Cardiac septum (tissue), 1 donor: Measurements from ENCODE around the gene BRINP3. TPM values are rescaled to one million over a fixed set of nuclear protein-coding genes. Genes with fewer than 3 reads are reported as not detected.
"Not testable (repeated sequence)": the region's sequence is repeated elsewhere in the genome, so short reads cannot be mapped to it uniquely, and the experiment has no call there.

ENCODE experiments used
- DNase-seq: peaks from one replicate; pipeline ENCODE4 v3.0.0-alpha.2; 2020; ENCODE audit warnings: low spot score
- intact Hi-C: fragments of 100-400 bp; cut with DNase I; formaldehyde crosslinking; loops from one replicate; pipeline ENCODE4 v1.14.0; 2022
- long read RNA-seq: library from polyadenylated mRNA; unstranded; transcript quantifications from one replicate; pipeline ENCODE4 v2.0.0, GENCODE V29; 2021
- total RNA-seq: library from RNA; stranded (reverse); fragmentation: NEBNext Ultra II Directional; extraction: Animal tissue kit (Norgen Biotek cat#: 25700); gene quantifications from one replicate; pipeline ENCODE4 v1.2.1, GENCODE V29; 2021
- donor health status: DM: no; HTN: no; CAD: no.

BRINP3 gene
- not detected for total RNA-seq
- long read RNA-seq = 0 reads

DNA sequence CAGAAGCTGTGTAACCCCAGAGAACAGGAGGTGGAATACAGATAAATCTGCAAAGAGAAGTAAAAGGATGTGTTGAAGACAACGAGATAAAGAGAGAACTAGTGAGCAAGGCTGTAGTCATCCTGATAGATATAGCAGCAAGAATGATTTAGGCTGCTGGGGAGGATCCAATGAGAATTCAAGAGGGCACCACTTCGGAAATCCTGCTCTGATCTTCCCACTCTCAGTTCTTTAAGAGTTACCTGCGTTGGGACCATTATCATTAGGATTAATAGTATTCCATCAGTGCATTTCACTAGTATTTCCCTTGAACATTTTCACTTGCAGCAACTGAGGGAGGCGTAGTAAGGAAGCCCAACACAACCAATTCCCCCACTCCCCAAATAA lies at the start of gene BRINP3:
Gene BRINP3 (minus strand): TSS at position 103 of the 387 bp plus-strand sequence.
- no peak for DNase-seq
- intact Hi-C loops = no loop called here

DNA sequence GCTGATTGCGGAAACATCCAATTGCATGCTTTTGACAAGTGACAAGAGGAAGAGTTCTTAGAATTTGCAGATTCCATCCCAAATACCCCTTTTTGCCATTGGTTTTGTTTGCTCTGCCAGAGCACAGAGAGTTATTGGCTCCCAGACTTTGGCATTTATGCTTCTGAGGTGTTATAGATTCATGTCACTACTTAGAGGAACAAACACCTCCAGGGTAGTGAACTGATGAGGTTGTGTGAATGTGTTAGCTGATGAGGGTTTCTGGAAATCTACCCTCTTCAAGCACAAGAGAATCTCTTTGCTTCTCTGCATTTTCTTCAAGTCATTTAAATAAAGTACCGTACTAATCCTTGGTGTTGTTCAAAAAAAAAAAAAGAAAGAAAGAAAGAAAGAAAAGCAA lies 33.9 kb upstream of the BRINP3 start:
- no peak for DNase-seq
- intact Hi-C loops = no loop called here

DNA sequence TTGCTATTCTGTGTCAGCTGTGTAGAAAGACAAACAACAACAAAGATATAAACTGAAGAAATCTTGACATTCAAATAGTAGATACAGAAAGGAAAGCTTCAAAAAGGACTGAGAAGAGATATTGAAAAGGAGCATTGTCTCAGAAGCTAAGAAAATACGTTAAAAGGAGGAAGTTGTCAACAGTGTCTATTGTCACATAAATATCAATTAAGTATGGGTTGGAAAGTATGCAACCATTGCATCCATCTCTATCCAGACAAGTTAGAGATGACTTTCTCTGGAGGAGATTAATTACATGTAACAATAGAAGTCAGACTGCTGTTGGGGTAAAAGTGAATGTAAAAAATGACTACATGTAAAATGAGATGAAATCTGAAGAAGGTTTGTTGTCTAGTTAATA lies 29.7 kb upstream of the BRINP3 start:
- intact Hi-C loops = no loop called here

DNA sequence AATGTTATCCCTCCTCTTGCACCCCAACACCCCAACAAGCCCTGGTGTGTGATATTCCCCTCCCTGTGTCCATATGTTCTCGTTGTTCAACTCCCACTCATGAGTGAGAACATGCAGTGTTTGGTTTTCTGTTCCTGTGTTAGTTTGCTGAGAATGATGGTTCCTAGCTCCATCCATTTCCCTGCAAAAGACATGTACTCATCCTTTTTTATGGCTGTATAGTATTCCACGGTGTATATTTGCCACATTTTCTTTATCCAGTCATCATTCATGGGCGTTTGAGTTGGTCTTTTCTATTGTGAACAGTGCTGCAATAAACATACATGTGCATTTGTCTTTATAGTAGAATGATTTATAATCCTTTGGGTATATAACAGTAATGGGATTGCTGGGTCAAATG lies 26.9 kb upstream of the BRINP3 start:
- DNase-seq = not testable (repeated sequence)
- intact Hi-C loops = loop anchor here (5.0 kb wide), 1 partner anchor 68 kb away; no protein-coding TSS in a partner anchor

More for the DNA sequence above, 29.7 kb upstream of the BRINP3 start:
- no peak for DNase-seq

DNA sequence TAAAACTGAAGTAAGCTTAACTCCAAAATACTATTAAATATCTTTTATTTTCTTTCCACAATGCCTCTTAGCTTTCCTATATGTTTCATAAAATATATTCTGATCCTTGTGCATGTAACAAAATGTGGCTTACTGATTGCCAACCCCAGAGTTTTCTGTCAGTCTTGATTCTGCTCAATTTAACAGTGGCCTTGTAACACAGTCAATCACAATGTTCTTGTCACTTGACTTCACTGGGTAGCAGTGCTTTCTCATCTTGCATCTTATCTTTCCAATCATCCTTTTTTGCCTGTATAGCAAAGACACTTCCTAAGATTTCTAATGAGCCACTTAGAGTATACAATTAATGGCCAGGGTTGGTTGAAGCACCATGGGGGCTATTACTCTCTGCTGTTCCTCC lies 19.9 kb upstream of the BRINP3 start:
- no peak for DNase-seq
- intact Hi-C loops = no loop called here

DNA sequence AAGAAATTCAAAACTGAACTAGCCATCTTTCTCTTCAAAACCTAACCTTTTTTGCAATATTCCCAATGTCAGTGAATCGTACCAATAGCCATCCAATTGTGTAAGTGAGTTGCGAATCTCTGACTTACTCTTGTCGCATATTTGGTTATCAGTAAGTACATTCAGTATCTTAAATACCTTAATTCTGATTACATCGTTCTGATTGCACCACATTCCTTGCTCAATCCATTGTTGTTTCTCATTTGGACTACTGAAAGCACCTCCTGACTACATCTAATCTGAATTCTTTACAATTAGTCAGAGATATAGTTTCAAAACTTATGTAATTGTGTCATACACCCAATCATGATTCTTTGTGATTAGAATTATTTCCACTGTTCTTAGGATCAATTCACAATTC lies 16.8 kb upstream of the BRINP3 start:
- intact Hi-C loops = no loop called here

DNA sequence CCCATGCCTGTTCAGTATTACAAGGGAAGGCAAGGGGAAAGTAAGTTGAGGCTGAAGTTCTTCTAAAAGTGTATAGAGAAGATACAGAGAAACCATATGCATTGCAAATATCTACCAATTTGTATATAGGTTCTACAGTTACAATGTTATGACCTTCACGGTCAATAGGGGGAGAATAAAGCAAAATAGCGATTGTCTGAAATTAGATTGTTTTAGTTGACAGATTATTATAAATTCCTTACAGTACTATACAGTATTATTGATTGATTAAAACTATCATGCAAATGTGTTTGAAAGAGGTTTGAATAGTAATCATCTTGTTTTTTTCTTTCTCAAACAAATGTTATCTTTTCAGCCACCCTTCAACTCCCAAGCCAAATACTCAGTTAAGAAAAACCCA lies 13.7 kb upstream of the BRINP3 start:
- DNase-seq = no peak
- intact Hi-C loops = no loop called here

More for the DNA sequence above, 16.8 kb upstream of the BRINP3 start:
- DNase-seq = no peak

DNA sequence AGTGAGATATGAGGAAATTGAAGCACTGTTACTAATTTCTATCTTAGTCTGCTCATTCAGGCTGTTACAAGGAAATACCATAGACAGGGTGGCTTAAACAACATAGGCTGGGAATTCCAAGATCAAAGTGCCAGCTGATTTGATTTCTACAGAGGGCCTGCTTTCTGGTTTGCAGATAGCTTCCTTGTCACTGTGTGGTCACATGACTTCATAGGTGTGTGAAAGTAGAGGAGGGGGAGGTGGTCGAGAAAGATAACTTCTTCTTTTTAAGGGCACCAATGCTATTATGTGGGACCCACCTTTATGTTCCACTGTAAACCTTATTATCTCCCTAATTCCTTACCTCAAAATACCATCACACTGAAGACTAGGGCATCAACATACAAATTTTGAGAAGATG lies 6.4 kb upstream of the BRINP3 start:
- intact Hi-C loops = no loop called here
- DNase-seq = no peak

DNA sequence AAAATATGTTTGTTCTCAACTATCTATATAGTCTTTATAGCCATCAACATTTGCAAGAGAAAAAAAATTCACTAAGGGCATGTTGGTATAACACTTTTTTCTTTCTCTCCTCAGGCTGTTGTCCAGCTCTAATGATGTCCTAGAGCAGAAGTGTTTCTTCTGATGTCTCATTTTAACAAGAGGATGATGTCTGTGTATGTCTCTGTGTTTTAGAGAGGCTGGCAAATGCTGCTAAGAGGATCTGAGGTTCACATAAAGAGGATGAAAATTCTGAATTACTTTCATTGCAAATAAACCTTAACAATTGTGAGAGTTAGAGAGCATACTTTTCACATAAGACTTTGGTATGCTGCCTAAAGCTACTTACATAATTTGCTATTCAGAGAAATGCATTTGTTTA lies 2.6 kb upstream of the BRINP3 start:
- no peak for DNase-seq
- intact Hi-C loops = no loop called here

DNA sequence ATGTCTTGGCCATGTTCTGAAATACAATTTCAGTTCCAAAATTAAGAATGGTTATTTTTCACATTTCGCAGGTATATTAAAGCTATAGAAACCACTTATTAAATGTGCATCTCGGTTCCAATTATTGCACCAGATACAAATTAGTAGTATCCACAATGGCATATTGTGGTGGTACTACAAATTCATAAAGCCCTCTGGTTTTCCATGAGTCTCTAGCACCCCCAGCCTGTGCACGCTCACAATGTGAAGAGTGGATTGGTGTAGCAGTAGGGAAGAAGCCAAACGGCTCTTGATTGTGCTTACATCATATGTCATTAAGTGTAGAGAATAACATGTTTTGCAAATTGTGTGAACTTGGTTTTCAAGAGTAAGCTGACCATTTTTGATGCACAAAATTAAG lies 1.9 kb upstream of the BRINP3 start:
- DNase-seq = no peak
- intact Hi-C loops = no loop called here

DNA sequence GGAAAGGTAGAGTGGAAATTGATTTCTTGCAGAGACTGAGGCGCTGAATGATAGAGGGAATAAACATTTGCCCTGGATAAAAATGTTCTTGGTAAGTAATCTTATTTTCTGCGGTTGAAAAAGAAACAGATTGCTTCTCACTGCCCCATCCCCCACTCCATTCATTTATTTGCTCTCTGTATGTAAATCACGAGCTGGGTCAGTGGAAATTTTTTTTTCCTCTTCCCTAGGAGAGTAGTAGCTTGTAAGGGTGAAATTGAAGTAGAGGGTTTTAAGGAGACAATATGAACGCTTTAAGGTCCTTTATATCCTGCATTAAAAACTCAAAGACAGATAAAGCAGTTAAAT lies 1.4 kb upstream of the BRINP3 start:
- DNase-seq = no peak
- intact Hi-C loops = no loop called here

DNA sequence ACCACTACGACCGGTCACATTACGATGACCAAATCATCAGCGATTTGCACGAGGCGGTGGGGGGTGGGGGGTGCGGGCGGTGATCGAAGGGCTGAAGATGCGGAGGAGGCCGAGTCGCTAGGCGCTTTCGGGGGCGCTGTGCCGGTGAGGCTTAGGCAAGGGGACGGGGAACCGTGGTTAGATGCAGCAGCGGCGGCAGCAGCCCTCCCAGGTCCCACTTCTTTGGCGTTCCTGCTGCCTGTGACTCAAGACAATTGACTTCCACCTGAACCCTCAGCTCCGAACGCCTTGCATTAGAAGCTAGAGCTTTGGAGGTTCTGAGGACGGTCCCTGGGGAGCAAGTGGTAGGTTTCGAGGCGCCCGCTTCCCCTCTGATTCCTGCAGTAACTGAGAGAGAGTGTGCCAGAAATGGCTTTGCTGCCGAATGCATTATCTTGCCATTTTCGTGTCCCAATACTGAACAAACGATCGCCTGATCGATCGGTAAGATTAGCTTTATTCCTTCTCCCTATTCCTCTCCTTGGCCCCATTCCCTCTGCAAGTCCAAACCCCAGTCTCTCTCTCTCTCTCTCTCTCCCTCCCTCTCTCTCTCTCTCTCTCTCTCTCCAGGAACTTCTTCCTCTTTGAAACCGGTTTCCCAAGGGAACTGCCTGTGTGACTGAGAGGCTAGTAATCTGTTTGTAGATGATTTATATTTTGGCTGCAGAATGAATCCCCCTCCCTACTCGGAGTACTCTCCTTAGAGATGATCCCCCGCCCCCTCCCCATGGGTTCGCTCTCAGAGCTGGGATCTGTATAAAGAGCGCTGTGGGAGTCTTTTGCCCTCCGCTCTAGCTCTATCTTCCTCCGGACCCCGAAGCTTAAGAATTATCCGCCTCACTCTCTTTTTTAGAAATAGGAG lies 735 bp upstream of the BRINP3 start:
- intact Hi-C loops = no loop called here
- DNase-seq = no peak

DNA sequence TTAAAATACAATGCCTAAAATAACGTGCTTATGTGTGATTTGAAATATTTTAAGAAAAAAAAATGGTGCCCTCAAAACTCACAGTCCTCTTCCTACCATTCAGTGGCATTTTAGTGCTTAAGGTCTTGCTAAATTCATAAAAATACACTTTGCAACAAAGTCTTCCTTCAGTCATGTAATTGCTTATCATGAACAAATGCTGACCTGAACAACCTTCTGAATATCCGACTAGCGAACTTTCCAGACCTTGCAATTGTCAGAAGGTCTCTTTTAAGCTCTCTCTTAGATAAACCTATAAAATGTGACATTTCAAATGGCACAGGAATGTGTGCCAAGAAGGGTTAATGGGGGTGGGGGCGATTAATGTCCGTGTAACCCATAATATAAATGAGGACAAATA lies 858 bp downstream of the BRINP3 start:
- no peak for DNase-seq
- intact Hi-C loops = no loop called here

DNA sequence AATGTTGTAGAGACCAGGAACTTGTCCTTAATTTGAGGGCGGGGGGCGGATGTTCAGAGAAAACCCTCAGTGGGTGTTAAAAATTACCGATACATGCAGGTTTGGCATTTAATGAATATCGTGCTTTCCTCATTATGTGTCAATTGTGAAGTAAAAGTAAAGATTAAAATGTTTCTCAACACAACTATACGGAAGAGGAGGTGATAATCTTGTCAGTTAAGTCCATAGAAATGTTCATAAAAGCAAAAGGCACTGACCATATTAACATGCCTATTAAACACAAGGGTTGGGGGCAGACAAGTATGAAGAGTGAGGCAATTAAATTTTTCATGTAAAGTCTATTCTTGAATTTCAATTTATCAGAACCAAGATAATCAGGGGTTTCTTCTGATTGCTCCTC lies 1.3 kb downstream of the BRINP3 start:
- DNase-seq = no peak
- intact Hi-C loops = no loop called here

DNA sequence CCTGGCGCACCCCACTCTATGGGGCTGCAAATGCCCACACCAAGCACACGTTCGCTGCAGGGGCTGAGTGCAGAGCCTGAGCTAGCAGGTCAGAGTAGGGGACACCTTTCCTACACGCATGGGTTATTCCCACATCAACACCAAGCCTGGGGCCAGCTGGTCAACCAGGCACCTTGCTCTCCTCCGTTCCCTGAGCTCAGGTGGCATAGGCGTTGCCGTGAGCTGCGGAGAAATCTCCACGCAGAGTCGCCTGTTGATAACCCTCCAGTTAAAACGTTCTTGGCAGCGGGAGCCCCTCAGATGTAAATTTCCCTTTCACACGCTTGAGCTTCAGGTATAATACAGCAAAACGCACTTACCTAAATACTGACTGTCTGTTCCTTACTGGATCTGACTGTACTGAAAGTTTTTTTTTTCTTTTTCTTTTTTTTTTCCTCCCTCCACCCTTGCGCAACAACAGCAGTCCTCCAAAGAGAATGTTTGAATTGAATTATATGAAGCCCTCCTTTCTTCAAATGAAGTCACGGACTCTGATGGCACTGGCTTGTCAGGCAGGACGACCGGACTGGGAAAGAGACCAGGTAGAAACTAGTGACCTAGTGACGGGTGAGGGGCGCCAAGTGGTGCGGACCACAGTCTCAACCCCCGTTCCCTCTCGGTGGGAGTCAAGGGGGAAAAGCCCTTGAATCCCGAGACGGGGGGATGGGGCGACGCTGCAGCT lies 2.1 kb downstream of the BRINP3 start:
- intact Hi-C loops = no loop called here
- DNase-seq = no peak

DNA sequence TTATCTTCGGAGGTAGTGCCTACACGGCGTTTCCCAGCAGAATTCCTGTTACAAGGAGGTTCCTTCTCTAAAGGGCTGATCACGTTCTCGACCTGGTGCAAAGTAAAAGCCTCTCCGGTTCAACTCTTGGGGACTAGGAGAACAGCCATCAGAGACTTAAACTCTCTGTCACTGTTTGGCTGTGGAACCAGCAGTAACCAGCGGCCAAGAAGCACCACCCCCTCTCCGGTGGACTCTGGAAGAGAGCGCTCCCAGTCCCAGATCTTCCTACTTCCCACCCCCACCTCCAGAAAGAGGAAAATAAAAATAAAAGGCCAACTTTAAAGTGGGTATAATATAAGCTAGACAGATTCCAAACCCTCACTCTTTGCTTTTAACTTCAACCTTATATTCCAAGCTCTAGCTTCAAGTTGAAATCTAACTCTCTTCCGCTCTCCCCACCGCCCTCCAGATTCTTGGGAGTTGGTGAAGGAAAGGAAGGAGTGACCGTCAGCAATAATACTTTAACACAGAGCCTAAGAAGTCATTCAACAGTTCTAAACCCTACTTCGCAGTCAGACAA lies 2.9 kb downstream of the BRINP3 start:
- no peak for DNase-seq
- intact Hi-C loops = no loop called here

DNA sequence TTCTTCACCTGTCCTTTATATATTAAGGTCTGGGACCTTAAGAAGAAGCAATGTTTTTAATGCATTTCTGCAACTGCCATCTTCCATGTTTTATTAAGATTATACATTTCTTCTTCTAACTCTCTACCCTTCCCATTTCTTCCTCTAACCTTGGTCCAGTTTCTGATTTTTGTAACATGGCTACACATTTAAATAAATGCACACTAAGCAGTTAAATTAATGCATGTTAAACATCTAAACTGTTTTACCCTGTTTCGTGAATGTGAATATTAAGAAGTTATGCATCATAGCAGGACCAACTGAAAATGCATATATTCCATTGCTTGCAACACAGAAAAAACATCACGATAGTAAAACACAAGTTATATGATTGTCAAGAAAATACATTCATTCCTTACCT lies 3.7 kb downstream of the BRINP3 start:
- intact Hi-C loops = no loop called here

DNA sequence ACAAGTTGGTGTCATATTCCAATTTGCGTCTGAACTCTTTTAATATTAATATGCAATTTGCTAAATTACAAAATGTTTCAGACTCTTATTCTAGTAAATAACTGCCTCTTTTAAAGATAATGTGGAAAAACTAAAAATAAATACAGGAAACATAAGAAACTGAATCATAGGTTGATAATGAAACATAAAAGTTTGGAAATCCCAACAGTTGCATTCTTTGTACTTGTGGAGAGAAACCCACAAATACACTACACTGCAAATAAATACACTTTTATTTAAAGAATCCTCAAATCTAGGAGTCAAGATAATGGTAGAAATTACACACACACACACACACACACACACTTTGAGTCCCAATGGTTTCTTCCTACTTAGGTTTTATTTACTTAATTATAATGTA lies 5.2 kb downstream of the BRINP3 start:
- intact Hi-C loops = no loop called here
- DNase-seq = no peak

More for the DNA sequence above, 3.7 kb downstream of the BRINP3 start:
- no peak for DNase-seq

DNA sequence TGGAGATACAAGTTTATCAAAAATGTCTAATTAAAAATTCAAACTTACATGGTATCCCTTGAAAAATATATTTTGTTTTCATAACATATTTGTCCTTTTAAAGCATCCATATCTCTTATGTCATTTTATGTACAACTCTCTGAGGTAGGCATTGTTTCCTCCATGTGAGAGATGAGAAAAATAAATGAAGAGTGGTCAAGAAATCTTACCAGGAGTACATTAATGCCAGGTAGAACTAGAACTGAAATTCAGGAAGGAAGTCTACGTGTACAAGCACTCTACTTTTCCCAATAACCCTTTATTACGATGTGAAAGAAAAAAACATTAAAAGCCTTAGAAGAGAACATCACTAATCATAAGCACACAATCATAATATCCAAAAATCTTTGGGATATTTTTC lies 5.6 kb downstream of the BRINP3 start:
- no peak for DNase-seq
- intact Hi-C loops = no loop called here

DNA sequence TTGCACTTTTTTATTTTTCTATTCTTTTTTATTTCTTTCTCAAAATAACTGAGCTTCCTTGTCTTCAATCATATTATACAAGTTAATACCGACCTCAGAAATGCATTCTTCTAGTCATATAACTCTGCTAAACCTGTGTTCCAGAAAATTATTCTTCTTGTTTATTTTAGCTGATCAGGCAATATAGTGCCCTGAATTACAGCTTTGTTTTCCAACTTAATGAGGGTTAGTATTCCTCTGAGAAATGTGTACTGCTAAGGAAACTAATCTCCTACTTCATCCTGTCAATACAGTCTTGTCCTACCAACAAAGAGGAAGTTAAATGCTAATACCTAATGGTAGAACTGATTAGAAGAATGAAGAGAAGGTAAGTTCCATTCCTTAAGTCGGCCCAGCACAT lies 13.0 kb downstream of the BRINP3 start:
- DNase-seq = no peak
- intact Hi-C loops = no loop called here

DNA sequence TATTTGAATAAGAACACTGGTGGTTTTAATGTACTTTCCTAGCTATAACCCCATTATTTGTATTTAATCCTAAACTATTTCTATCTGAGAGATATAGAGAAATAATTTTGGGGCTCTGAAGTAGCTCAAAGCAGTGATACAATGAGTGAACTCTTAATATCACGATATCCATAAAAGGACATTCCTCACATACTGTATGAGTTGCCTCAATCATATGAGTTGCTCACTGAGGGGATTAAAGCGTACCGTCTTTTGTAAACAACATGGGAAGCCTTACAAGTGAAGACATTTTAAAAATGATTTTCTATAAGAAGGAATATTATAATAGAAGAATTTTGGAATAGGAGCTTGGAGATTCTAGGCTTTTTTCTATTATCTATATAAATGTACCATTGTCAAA lies 21.5 kb downstream of the BRINP3 start:
- no peak for DNase-seq
- intact Hi-C loops = no loop called here
